HG03558 (cell line): ENCODE data around the gene CFAP300.

Source experiments
- ATAC-seq: cut with Tn5 transposase; IDR thresholded peaks from one replicate; pipeline ENCODE4 v1.9.1; 2021; ENCODE audit warnings: moderate number of reproducible peaks; ENCODE audit not compliant: unreplicated experiment; ENCODE audit errors: extremely low read depth

The CFAP300 gene

DNA sequence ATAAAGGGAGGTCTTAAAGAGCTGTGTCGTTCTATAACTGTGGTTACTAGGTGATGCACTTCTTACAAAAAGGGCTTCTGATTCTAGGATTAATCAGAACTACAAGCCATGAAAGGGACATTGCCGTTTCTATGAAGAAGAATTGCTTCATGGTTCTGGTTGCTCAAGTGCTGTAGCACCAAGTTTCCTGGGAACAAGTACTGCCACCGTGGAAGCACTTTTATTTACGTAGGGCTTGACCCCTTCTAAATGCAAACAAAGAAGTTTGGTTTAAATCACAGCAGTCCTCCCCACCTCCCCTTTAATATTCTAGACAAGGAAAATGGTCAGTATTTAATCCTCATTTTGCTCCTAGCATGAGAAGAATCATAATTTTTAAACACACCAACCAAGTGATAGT lies 72.8 kb downstream of the CFAP300 start:
- ATAC-seq, result no peak

DNA sequence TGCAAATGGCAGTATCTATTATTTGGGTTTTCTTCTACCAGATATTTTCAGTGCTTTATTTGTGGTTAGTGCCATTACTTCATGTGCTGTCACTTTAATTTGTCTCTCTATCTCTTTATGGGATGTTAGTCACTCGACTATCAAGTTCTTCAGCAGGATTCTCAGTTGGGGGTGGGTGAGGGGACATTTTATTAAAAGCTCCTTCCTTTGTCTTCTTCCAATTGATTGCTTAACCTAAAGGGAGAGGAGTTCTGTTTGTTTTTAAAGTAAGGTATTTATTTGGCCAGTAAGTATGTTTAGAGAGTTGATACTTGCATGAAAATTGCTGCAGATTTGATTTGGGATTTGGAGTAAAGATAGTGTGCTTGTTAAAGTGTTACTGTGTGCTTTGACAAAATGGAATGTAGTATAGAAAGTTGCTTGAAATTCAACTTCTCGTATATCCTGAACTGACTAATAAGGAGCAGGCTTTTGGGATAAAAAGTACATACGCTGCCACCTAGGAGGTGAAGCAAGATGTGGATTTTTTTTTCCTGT lies 73.3 kb downstream of the CFAP300 start:
- no peak for ATAC-seq

DNA sequence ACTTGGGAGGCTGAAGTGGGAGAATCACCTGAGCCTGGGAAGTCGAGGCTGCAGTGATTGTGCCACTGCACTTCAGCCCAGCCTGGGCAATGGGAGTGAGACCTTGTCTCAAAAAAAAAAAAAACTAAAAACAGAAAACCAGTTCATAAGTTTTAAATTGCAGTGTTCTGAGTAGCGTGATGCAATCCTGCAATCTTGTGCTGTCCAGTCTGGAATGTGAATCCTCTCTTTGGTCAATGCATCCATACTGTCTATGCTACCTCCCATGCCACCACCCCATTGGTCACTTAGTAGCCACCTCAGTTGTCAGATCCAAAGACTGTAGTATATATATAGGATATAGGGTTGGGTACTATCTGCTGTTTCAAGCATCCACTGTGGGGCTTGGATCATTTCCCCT lies 74.1 kb downstream of the CFAP300 start:
- no peak for ATAC-seq
